ENCODE measurements around the gene CHRM4.

DNA sequence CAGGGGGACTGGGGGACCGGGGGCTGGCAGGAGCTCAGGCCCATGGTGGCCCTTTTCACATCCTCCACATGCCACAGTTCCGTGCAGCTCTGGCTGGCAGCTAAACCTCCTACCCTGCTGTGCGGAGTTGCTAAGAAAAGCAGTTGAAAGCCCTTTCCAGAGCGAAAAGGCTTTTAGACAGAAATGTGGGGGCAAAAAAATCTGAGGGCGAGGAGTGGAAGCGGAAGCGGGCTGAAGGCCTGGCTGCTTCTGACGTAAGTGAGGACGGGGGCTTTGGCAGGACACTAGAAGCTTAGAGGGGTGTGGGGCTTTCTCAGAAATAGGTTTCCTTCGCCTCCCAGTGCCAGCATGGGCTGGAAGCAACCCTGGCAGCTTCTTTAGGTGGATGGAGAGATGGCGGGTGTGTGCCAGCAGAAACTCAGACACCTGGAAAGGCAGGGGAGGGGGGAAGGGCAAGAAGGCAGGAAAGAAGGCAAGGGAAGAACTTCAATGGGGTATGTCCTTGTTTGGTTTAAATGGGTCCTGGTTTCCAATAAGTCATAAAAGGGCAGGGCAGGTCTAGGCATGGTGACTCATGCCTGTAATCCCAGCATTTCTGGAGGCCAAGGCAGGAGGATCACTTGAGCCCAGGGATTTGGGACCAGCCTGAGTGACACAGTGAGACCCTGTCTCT, 55.5 kb downstream of the CHRM4 start:
- 0 out of 2 replicates have a peak, but pooled peaks have one; percentile 35 for TF ChIP-seq SRF (IDR thresholded peaks at IDR 0.05; ENCODE audit: low read depth)
- TF ChIP-seq, protein P1, sequence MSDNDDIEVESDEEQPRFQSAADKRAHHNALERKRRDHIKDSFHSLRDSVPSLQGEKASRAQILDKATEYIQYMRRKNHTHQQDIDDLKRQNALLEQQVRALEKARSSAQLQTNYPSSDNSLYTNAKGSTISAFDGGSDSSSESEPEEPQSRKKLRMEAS (IDR thresholded peaks at IDR 0.05), result no peak
- no peak for TF ChIP-seq CTCF (IDR thresholded peaks at IDR 0.05 in 2 of 3, conservative IDR thresholded peaks at IDR 0.05 in 1 of 3; ENCODE audit: borderline replicate concordance in 1 of 3, insufficient read depth in 1 of 3, low read depth in 2 of 3, low read length in 2 of 3)
- no peak for TF ChIP-seq POLR2AphosphoS5 (IDR thresholded peaks at IDR 0.05; ENCODE audit: low read depth, low read length)
- TF ChIP-seq ZNF274 (IDR thresholded peaks at IDR 0.05; ENCODE audit: low read depth, low read length), result no peak
- TF ChIP-seq POLR2A (IDR thresholded peaks at IDR 0.05; ENCODE audit: borderline replicate concordance, extremely low read depth, insufficient read depth, insufficient read length), result no peak
- TF ChIP-seq EZH2phosphoT487 (IDR thresholded peaks at IDR 0.05; ENCODE audit: borderline replicate concordance), result no peak
- TF ChIP-seq EZH2 (IDR thresholded peaks at IDR 0.05), result no peak
- no peak for TF ChIP-seq ZBTB33 (IDR thresholded peaks at IDR 0.05; ENCODE audit: extremely low read depth, insufficient replicate concordance, low read length)

All from HCT116 (cell line).